ENCODE data around the gene ASMT. TPM values are rescaled to one million over a fixed set of nuclear protein-coding genes. Genes with fewer than 3 reads are reported as not detected.
"Not testable (repeated sequence)": the region's sequence is repeated elsewhere in the genome, so short reads cannot be mapped to it uniquely, and the experiment has no call there.

The ASMT gene
- total RNA-seq (2014; rRNA removed; shearing (Covaris generic)) = not detected in 2 replicates
- not detected in 2 replicates for polyA plus RNA-seq (2014; cell fraction: nucleus; rRNA removed)

- DNase-seq (ENCODE audit: extremely low read depth, low read depth) = no peak
Measured at GRCh38 chrX:1614927-1615326, at the start of gene ASMT. Gene ASMT (plus strand): TSS chrX:1615059. CDS start chrX:1615200, 141 bp downstream.

- DNase-seq (ENCODE audit: extremely low read depth, low read depth) = not testable (repeated sequence)
Measured at GRCh38 chrX:1574181-1574580, 40.7 kb upstream of the ASMT start.

- no peak for DNase-seq (ENCODE audit: extremely low read depth, low read depth)
Measured at GRCh38 chrX:1576201-1576992, 38.5 kb upstream of the ASMT start.

GRCh38 chrX:1577845-1578244, 37.0 kb upstream of the ASMT start:
- DNase-seq (ENCODE audit: extremely low read depth, low read depth) = no peak

- DNase-seq (ENCODE audit: extremely low read depth, low read depth) = no peak
Measured at GRCh38 chrX:1578511-1579173, 36.2 kb upstream of the ASMT start.

- peak; percentile 64 for DNase-seq (ENCODE audit: extremely low read depth, low read depth)
Measured at GRCh38 chrX:1581132-1581531, 33.7 kb upstream of the ASMT start.

- DNase-seq (ENCODE audit: extremely low read depth, low read depth) = no peak
Measured at GRCh38 chrX:1582686-1583437, 32.0 kb upstream of the ASMT start.

GRCh38 chrX:1584237-1585011, 30.4 kb upstream of the ASMT start:
- DNase-seq (ENCODE audit: extremely low read depth, low read depth) = no peak

GRCh38 chrX:1587161-1587560, 27.7 kb upstream of the ASMT start:
- no peak for DNase-seq (ENCODE audit: extremely low read depth, low read depth)

- no peak for DNase-seq (ENCODE audit: extremely low read depth, low read depth)
Measured at GRCh38 chrX:1589356-1590130, 25.3 kb upstream of the ASMT start.

GRCh38 chrX:1591102-1591862, 23.6 kb upstream of the ASMT start, which contains the start of gene AKAP17A:
Gene AKAP17A (plus strand): TSS chrX:1591604. CDS start chrX:1593463, 1,859 bp downstream.
- DNase-seq (ENCODE audit: extremely low read depth, low read depth) = peak; percentile 98

- no peak for DNase-seq (ENCODE audit: extremely low read depth, low read depth)
Measured at GRCh38 chrX:1591863-1592469, 22.9 kb upstream of the ASMT start.

- DNase-seq (ENCODE audit: extremely low read depth, low read depth) = no peak
Measured at GRCh38 chrX:1592470-1593142, 22.3 kb upstream of the ASMT start.

GRCh38 chrX:1593286-1594271, 21.3 kb upstream of the ASMT start:
- DNase-seq (ENCODE audit: extremely low read depth, low read depth) = no peak

- no peak for DNase-seq (ENCODE audit: extremely low read depth, low read depth)
Measured at GRCh38 chrX:1595711-1596060, 19.2 kb upstream of the ASMT start.

GRCh38 chrX:1596676-1597344, 18.0 kb upstream of the ASMT start:
- no peak for DNase-seq (ENCODE audit: extremely low read depth, low read depth)

Measured in NCI-H460 (cell line).